Colonic mucosa (tissue), 4 donors: ENCODE data around the gene OLFM1. TPM values are rescaled to one million over a fixed set of nuclear protein-coding genes. Genes with fewer than 3 reads are reported as not detected.
"Not testable (repeated sequence)": the region's sequence is repeated elsewhere in the genome, so short reads cannot be mapped to it uniquely, and the experiment has no call there.

Experiments
- DNase-seq: peaks from one replicate; pipeline ENCODE4 v3.0.0-alpha.2; 2020
- H3K27ac ChIP-seq: fragments of 200-600 bp; one replicate; pipeline ENCODE4 v1.8.0; 2021
- H3K27me3 ChIP-seq: fragments of 200-600 bp; one replicate; pipeline ENCODE4 v1.8.0; 2021
- H3K36me3 ChIP-seq: fragments of 200-600 bp; one replicate; pipeline ENCODE4 v1.8.0; 2021
- H3K4me1 ChIP-seq: fragments of 200-600 bp; one replicate; pipeline ENCODE4 v1.8.0; 2021; ENCODE audit warnings: mild to moderate bottlenecking
- H3K4me3 ChIP-seq: fragments of 200-600 bp; one replicate; pipeline ENCODE4 v1.8.0; 2021
- H3K9ac ChIP-seq, 2 donors: one replicate each; pipeline ENCODE4 v1.7.0; 2013; ENCODE audit warnings: control low read depth in 2 of 2, low read depth in 2 of 2, low read length in 2 of 2
- H3K9me3 ChIP-seq: fragments of 200-600 bp; one replicate; pipeline ENCODE4 v1.8.0; 2021
- CTCF ChIP-seq: fragments of 200-600 bp; IDR thresholded peaks from one replicate; pipeline ENCODE4 v1.8.0; 2022; ENCODE audit warnings: antibody characterized with exemption, mild to moderate bottlenecking
- intact Hi-C: fragments of 100-400 bp; cut with DNase I; formaldehyde crosslinking; loops from one replicate; pipeline ENCODE4 v1.14.1; 2022
- total RNA-seq, 2 donors: library from RNA; stranded (reverse); fragmentation: NEBNext Ultra II Directional in 1 of 2; extraction: Animal tissue kit (Norgen Biotek cat#: 25700) in 1 of 2; gene quantifications; one replicate each; pipeline ENCODE4 v1.2.1, GENCODE V29; 2021
- donor health status: healthy.
- donor health status: DM: no; HTN: no; CAD: no.
- donor health status: DM: no; HTN: no; CAD: no.

The OLFM1 gene
- total RNA-seq, 2 donors from 2014 or later: 3.8 to 8.9 TPM

GRCh38 chr9:135159801-135160200 lies 72.3 kb downstream of the OLFM1 start:
- Histone ChIP-seq H3K27me3 (no peaks in the 10 kb centered on the region), H3K27ac (no peak overlapping the region), H3K36me3 (no peaks in the 10 kb centered on the region), H3K9me3 (no peaks in the 10 kb centered on the region), H3K4me3 (no peak overlapping the region), H3K9ac (no peak overlapping the region), H3K4me1 (no peaks in the 10 kb centered on the region)
- DNase-seq: no peak
- intact Hi-C loops: no loop called here
- no peak for TF ChIP-seq CTCF

GRCh38 chr9:135160862-135161261 lies 73.4 kb downstream of the OLFM1 start:
- Histone ChIP-seq H3K9ac (no peak overlapping the region), H3K4me1 (no peaks in the 10 kb centered on the region), H3K27me3 (no peaks in the 10 kb centered on the region), H3K36me3 (no peaks in the 10 kb centered on the region), H3K27ac (no peak overlapping the region), H3K4me3 (no peak overlapping the region), H3K9me3 (no peaks in the 10 kb centered on the region)
- TF ChIP-seq CTCF: no peak
- no peak for DNase-seq
- intact Hi-C loops: no loop called here

- H3K4me3 ChIP-seq, H3K9ac ChIP-seq, H3K9me3 ChIP-seq, H3K27me3 ChIP-seq, H3K36me3 ChIP-seq, H3K4me1 ChIP-seq, DNase-seq, H3K27ac ChIP-seq, intact Hi-C loops: not testable (repeated sequence)
Observed at GRCh38 chr9:135162599-135162998, 75.1 kb downstream of the OLFM1 start.

- Histone ChIP-seq H3K9ac (no peak overlapping the region), H3K27ac (no peak overlapping the region), H3K9me3 (no peaks in the 10 kb centered on the region), H3K4me3 (no peak overlapping the region), H3K27me3 (no peaks in the 10 kb centered on the region), H3K36me3 (no peaks in the 10 kb centered on the region), H3K4me1 (no peaks in the 10 kb centered on the region)
- intact Hi-C loops: no loop called here
- TF ChIP-seq CTCF: no peak
- DNase-seq: no peak
Observed at GRCh38 chr9:135163023-135163780, 75.7 kb downstream of the OLFM1 start.

GRCh38 chr9:135164036-135164435 lies 76.6 kb downstream of the OLFM1 start:
- no peak for DNase-seq
- Histone ChIP-seq H3K27me3 (no peaks in the 10 kb centered on the region), H3K9me3 (no peaks in the 10 kb centered on the region), H3K9ac (no peak overlapping the region), H3K4me3 (no peak overlapping the region), H3K27ac (no peak overlapping the region), H3K4me1 (no peaks in the 10 kb centered on the region), H3K36me3 (no peaks in the 10 kb centered on the region)
- TF ChIP-seq CTCF: no peak
- intact Hi-C loops: no loop called here

- Histone ChIP-seq H3K36me3 (no peaks in the 10 kb centered on the region), H3K4me3 (no peak overlapping the region), H3K27ac (no peak overlapping the region), H3K4me1 (no peaks in the 10 kb centered on the region), H3K27me3 (no peaks in the 10 kb centered on the region), H3K9me3 (no peaks in the 10 kb centered on the region), H3K9ac (no peak overlapping the region)
- intact Hi-C loops: no loop called here
- TF ChIP-seq CTCF: no peak
- no peak for DNase-seq
Observed at GRCh38 chr9:135165003-135165711, 77.7 kb downstream of the OLFM1 start.
